B cell (primary cell): ENCODE data around the gene DNM2.

Experiments
- CTCF ChIP-seq: fragments of 200-600 bp; IDR thresholded peaks from one replicate; pipeline ENCODE4 v1.8.0; 2022; ENCODE audit warnings: antibody characterized with exemption, mild to moderate bottlenecking
- EZH2 ChIP-seq: IDR thresholded peaks from 2 replicates; pipeline ENCODE4 v1.6.1; 2012; ENCODE audit warnings: borderline replicate concordance, low read depth, mild to moderate bottlenecking, moderate library complexity, low read length; ENCODE audit not compliant: insufficient read depth, poor library complexity, severe bottlenecking

- TF ChIP-seq CTCF = no peak
- no peak for TF ChIP-seq EZH2
These were observed 22.2 kb upstream of the DNM2 start for GRCh38 chr19:10695401-10696398.
